Parathyroid adenoma (tissue), 2 donors: ENCODE measurements around the gene MTMR6.

Source experiments
- H2AFZ ChIP-seq: fragments of 300-600 bp; sonication (generic); one replicate; pipeline ENCODE4 v1.7.0; 2017; ENCODE audit warnings: antibody characterized with exemption, mild to moderate bottlenecking
- H3K27ac ChIP-seq: fragments of 300-600 bp; sonication (generic); one replicate; pipeline ENCODE4 v1.7.0; 2017
- H3K27me3 ChIP-seq: fragments of 300-600 bp; sonication (generic); one replicate; pipeline ENCODE4 v1.7.0; 2017; ENCODE audit warnings: low read length; ENCODE audit not compliant: control insufficient read depth, insufficient read depth
- H3K36me3 ChIP-seq: fragments of 300-600 bp; sonication (generic); one replicate; pipeline ENCODE4 v1.7.0; 2017; ENCODE audit warnings: low read length; ENCODE audit not compliant: control insufficient read depth, insufficient read depth
- H3K4me1 ChIP-seq: fragments of 300-600 bp; sonication (generic); one replicate; pipeline ENCODE4 v1.7.0; 2017; ENCODE audit warnings: control low read depth
- H3K4me2 ChIP-seq: fragments of 300-600 bp; sonication (generic); one replicate; pipeline ENCODE4 v1.7.0; 2017; ENCODE audit warnings: low read length
- H3K4me3 ChIP-seq: fragments of 300-600 bp; sonication (generic); one replicate; pipeline ENCODE4 v1.7.0; 2017; ENCODE audit warnings: low read depth, low read length
- H3K79me2 ChIP-seq: fragments of 300-600 bp; sonication (generic); one replicate; pipeline ENCODE4 v1.7.0; 2017; ENCODE audit warnings: control low read depth
- H3K9ac ChIP-seq: fragments of 300-600 bp; sonication (generic); one replicate; pipeline ENCODE4 v1.7.0; 2017; ENCODE audit warnings: mild to moderate bottlenecking
- H3K9me3 ChIP-seq: fragments of 300-600 bp; sonication (generic); one replicate; pipeline ENCODE4 v1.7.0; 2017; ENCODE audit warnings: low read length; ENCODE audit not compliant: control insufficient read depth
- TF ChIP-seq, protein P1 (sequence below): fragments of 300-600 bp; sonication (generic); IDR thresholded peaks from one replicate; pipeline ENCODE4 v1.7.0; 2017; ENCODE audit warnings: antibody characterized with exemption, mild to moderate bottlenecking
- donor health status: primary hyperparathyroidism.

Gene MTMR6

DNA sequence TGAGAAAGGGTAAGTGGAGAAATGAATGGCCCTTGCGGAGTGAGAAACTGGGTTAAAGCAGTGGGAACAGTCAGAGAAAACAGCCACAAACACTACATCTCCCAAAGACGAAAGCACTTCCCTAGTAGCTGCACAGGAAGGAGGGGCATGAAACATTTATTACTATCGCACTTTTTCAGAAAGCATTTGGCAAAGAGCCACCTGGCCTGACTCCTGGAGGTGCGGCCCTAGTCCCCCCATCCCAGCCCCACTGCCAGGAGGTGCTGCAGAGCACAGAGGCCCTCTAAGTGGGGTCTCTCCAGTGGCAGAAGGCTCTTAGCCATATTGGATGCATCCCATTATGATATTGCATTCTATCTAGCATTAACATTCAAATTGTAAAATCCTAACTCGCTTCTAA, 55.8 kb downstream of the MTMR6 start:
- Histone ChIP-seq H3K27me3 (no peaks in the 10 kb centered on the region), H3K36me3 (no peaks in the 10 kb centered on the region), H3K4me1 (no peaks in the 10 kb centered on the region), H3K79me2 (no peaks in the 10 kb centered on the region), H3K4me3 (no peak overlapping the region), H3K27ac (no peak overlapping the region), H2AFZ (no peak overlapping the region), H3K9me3 (no peaks in the 10 kb centered on the region), H3K9ac (no peak overlapping the region), H3K4me2 (no peak overlapping the region)
- TF ChIP-seq, protein P1, sequence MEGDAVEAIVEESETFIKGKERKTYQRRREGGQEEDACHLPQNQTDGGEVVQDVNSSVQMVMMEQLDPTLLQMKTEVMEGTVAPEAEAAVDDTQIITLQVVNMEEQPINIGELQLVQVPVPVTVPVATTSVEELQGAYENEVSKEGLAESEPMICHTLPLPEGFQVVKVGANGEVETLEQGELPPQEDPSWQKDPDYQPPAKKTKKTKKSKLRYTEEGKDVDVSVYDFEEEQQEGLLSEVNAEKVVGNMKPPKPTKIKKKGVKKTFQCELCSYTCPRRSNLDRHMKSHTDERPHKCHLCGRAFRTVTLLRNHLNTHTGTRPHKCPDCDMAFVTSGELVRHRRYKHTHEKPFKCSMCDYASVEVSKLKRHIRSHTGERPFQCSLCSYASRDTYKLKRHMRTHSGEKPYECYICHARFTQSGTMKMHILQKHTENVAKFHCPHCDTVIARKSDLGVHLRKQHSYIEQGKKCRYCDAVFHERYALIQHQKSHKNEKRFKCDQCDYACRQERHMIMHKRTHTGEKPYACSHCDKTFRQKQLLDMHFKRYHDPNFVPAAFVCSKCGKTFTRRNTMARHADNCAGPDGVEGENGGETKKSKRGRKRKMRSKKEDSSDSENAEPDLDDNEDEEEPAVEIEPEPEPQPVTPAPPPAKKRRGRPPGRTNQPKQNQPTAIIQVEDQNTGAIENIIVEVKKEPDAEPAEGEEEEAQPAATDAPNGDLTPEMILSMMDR: no peak

DNA sequence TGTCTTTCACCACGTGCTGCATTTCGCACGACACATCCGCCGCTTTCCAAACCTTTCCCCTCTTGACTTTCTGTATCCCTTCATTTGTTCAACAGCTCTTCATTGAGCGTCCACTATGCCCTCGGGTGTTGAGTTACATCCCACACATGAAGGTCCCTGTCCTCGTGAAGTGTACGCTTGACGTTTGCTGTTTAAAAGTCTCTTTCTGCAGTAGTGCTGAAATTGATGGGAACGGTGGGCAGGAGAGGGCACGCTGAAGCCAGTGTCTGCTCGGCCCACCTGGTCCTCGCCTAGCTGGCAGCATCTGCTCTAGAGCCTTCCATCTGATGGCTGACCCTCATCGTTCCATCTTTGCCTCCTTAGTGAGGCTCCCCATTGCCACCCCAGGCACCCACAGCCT, 59.6 kb downstream of the MTMR6 start:
- Histone ChIP-seq H3K4me3 (no peak overlapping the region), H3K4me2 (no peak overlapping the region), H3K27ac (no peak overlapping the region), H3K4me1 (no peaks in the 10 kb centered on the region), H3K27me3 (no peaks in the 10 kb centered on the region), H3K36me3 (no peaks in the 10 kb centered on the region), H3K79me2 (no peaks in the 10 kb centered on the region), H2AFZ (no peak overlapping the region), H3K9ac (no peak overlapping the region), H3K9me3 (no peaks in the 10 kb centered on the region)
- TF ChIP-seq, protein P1: no peak

DNA sequence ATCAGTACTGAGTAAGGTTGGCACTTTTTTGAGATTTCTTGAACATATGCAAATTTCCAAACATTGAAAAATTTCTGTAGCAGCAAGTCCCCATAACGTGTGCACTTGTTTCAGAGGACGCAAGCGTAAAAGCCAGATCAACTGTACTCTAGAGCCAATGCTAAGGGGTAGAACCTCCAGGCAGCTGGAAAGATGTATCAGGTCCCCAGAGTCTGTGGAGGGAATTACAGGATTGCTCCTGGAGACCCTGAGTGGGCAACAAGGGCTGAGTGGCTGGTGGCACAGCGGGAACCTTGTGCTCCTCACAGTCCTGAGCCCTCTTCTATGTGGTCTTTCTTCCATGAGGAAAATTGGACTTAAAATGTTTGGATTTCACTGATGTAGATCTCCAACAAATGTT, 61.3 kb downstream of the MTMR6 start:
- Histone ChIP-seq H3K79me2 (no peaks in the 10 kb centered on the region), H3K9me3 (no peaks in the 10 kb centered on the region), H3K9ac (no peak overlapping the region), H3K36me3 (no peaks in the 10 kb centered on the region), H3K4me2 (no peak overlapping the region), H3K27ac (no peak overlapping the region), H3K27me3 (no peaks in the 10 kb centered on the region), H2AFZ (no peak overlapping the region), H3K4me1 (no peaks in the 10 kb centered on the region), H3K4me3 (no peak overlapping the region)
- TF ChIP-seq, protein P1: no peak

GRCh38 chr13:25224151-25224550, 63.1 kb downstream of the MTMR6 start:
- Histone ChIP-seq H3K4me1 (no peaks in the 10 kb centered on the region), H3K9me3 (no peaks in the 10 kb centered on the region), H3K9ac (no peak overlapping the region), H2AFZ (no peak overlapping the region), H3K79me2 (no peaks in the 10 kb centered on the region), H3K4me2 (no peak overlapping the region), H3K4me3 (no peak overlapping the region), H3K27ac (no peak overlapping the region), H3K27me3 (no peaks in the 10 kb centered on the region), H3K36me3 (no peaks in the 10 kb centered on the region)
- TF ChIP-seq, protein P1: no peak

GRCh38 chr13:25222740-25223139, 64.5 kb downstream of the MTMR6 start:
- Histone ChIP-seq H3K4me3 (no peak overlapping the region), H3K4me1 (no peaks in the 10 kb centered on the region), H3K9me3 (no peaks in the 10 kb centered on the region), H3K36me3 (no peaks in the 10 kb centered on the region), H3K4me2 (no peak overlapping the region), H2AFZ (no peak overlapping the region), H3K27ac (no peak overlapping the region), H3K9ac (no peak overlapping the region), H3K27me3 (no peaks in the 10 kb centered on the region), H3K79me2 (no peaks in the 10 kb centered on the region)
- TF ChIP-seq, protein P1: no peak
